Hematopoietic multipotent progenitor cell treated with erythropoietin and hydrocortisone succinate and interleukin-3 and kit ligand, for 8 days (in vitro differentiated cells): ENCODE results near the gene PPP1R3F.
"Not testable (repeated sequence)": the region's sequence is repeated elsewhere in the genome, so short reads cannot be mapped to it uniquely, and the experiment has no call there.

ENCODE experiments used
- DNase-seq: peaks from one replicate; pipeline ENCODE4 v3.0.0-alpha.2; 2015

Gene PPP1R3F

DNA sequence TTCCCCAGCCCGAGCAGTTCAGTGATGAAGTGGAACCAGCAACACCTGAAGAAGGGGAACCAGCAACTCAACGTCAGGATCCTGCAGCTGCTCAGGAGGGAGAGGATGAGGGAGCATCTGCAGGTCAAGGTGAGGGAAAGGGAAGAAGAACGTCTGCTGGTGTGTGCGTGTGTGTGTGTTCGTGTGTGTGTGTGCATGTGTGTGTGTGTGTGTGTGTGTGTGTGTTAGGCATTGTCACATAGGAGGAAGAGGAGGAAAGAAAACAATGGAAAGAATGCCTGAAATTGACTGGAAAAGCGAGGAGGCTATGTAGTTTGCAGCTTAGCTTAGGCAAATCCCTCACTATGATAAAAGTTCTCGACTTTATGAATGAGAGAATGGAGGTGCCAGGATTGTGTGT lies 54.1 kb downstream of the PPP1R3F start:
- not testable (repeated sequence) for DNase-seq

DNA sequence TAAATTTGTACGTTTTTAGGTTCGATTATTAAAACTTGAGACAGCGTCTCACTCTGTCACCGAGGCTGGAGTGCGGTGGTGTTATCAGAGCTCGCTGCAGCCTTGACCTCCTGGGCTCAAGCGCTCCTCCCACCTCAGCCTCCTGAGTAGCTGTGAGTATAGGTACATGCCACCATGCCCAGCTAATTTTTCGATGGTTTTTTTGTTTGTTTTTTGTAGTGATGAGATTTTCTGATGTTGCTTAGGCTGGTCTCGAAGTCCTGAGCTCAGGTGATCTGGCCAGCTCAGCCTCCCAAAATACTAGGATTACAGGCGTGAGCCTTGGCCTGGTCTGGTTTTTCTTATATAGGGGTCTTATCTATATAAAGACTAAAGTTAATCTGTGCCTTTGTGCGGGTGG lies 60.8 kb downstream of the PPP1R3F start:
- not testable (repeated sequence) for DNase-seq

DNA sequence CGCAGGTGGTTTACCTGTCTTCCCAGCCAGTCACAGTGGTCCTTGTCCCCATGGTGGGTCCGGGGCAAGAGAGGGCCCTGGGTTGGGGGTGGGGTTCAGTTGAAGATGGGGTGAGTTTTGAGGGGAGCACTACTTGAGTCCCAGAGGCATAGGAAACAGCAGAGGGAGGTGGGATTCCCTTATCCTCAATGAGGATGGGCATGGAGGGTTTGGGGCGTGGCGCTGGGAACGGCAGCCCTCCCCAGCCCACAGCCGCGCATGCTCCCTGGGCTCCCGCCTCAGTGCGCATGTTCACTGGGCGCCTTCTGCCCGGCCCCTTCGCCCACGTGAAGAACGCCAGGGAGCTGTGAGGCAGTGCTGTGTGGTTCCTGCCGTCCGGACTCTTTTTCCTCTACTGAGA lies 61.7 kb downstream of the PPP1R3F start, which contains the start of gene GAGE13:
Gene GAGE13, plus strand, starts transcription at position 301 of the 400 bp plus-strand sequence. CDS start 1,156 bp downstream, outside the sequence.
- not testable (repeated sequence) for DNase-seq

DNA sequence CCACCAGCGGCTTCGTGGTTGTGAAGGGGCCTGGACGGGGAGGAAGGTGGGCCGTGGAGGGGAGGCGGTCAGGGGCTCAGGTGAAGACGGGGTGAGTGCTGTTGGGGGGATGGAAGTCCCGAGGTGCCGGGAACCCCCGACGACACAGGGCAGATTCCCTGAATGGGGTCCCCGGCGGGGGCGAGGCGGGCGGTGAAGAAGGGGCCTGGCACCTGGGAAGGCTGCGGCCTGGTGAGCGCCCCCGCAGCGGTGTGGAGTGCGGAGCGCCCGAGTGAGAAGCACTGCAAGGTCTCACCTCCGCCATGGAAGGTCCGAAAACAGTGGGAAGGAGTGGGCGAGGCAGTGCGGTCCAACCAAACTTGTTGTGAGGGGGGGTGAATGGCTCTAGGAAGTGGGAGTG lies 62.2 kb downstream of the PPP1R3F start:
- not testable (repeated sequence) for DNase-seq
